Measurements from ENCODE around the gene ZFP42.
A peak's percentile ranks its signal among the peaks of the same experiment; 100 is the strongest.

Gene ZFP42

DNA sequence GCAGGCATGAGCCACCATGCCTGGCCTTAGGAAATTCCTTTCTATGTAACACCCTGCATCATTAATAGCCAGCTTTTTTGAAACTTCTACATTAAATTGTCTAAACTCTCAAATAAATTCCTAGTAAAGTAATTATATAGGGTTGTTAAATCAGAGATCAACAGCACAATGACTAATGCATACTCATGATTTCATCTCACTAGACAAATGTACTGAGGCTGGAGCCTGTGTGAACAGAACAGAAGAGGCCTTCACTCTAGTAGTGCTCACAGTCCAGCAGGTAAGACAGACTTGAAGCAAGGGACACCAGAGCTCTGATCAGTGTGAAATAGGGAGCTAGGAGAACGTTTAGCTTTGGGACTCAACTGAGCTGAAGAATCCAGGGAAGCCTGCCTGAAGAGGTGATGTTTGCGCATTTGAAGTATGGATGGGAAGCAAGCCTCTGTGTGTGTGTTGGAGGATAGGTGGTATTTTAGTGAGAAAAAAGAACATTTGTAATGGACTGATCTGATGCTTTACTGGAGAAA is 3.9 kb downstream of the ZFP42 start:
- H3K4me2 ChIP-seq (ENCODE audit: low read length), result no peak overlapping the region
- H2BK5ac ChIP-seq (ENCODE audit: low read length), result no peak overlapping the region
- H3K9ac ChIP-seq (ENCODE audit: low read length), result no peak overlapping the region
- no peak overlapping the region for H3K27ac ChIP-seq (ENCODE audit: low read depth, low read length)
- no peak overlapping the region for H3K4me3 ChIP-seq (ENCODE audit: low read length)
- no CpG with 5 or more reads among the region's 2 CpGs for WGBS (ENCODE audit: extremely low coverage, insufficient coverage, low lambda C conversion rate)
- H3K18ac ChIP-seq (ENCODE audit: low read length), result no peak overlapping the region
- H3K23ac ChIP-seq (ENCODE audit: low read length), result no peak overlapping the region
- H2BK15ac ChIP-seq (replicated peaks; ENCODE audit: low read depth), result no peak overlapping the region
- peaks cover 18% of the 10 kb centered on the region for H3K36me3 ChIP-seq (ENCODE audit: control insufficient read depth, insufficient read depth, low read length)
- no peak overlapping the region for H2BK120ac ChIP-seq (ENCODE audit: low read depth, low read length)
- no peak overlapping the region for H3K4ac ChIP-seq (ENCODE audit: low read depth, low read length)
- H4K8ac ChIP-seq (ENCODE audit: low read depth, low read length), result no peak overlapping the region
- no peaks in the 10 kb centered on the region for H3K27me3 ChIP-seq (ENCODE audit: insufficient read depth, low read length, poor library complexity)
- H2AK5ac ChIP-seq (ENCODE audit: low read length), result no peak overlapping the region
- peaks cover 4% of the 10 kb centered on the region for H3K4me1 ChIP-seq (ENCODE audit: control insufficient read depth, low read depth, low read length)
- H3K79me2 ChIP-seq (ENCODE audit: control insufficient read depth, insufficient read depth, low read length), result peaks cover 71% of the 10 kb centered on the region
- no peak for DNase-seq
- peak overlapping the region; percentile 1 for H3K56ac ChIP-seq (ENCODE audit: low read length)
- H4K5ac ChIP-seq (ENCODE audit: low read length), result no peak overlapping the region
- peaks cover 10% of the 10 kb centered on the region for H3K79me1 ChIP-seq (ENCODE audit: low read length)

GRCh38 chr4:188002323-188002722 is 6.8 kb downstream of the ZFP42 start:
- Histone ChIP-seq H3K27ac (ENCODE audit: low read depth, low read length) (no peak overlapping the region), H3K79me1 (ENCODE audit: low read length) (peaks cover 13% of the 10 kb centered on the region), H3K27me3 (ENCODE audit: insufficient read depth, low read length, poor library complexity) (no peaks in the 10 kb centered on the region), H3K23ac (ENCODE audit: low read length) (no peak overlapping the region), H3K4me1 (ENCODE audit: control insufficient read depth, low read depth, low read length) (peaks cover 4% of the 10 kb centered on the region), H3K4me3 (ENCODE audit: low read length) (no peak overlapping the region), H3K4ac (ENCODE audit: low read depth, low read length) (no peak overlapping the region), H3K9ac (ENCODE audit: low read length) (no peak overlapping the region), H2BK15ac (replicated peaks; ENCODE audit: low read depth) (no peak overlapping the region), H4K5ac (ENCODE audit: low read length) (no peak overlapping the region), H3K4me2 (ENCODE audit: low read length) (no peak overlapping the region), H3K56ac (ENCODE audit: low read length) (no peak overlapping the region), H3K36me3 (ENCODE audit: control insufficient read depth, insufficient read depth, low read length) (peaks cover 18% of the 10 kb centered on the region), H2BK120ac (ENCODE audit: low read depth, low read length) (no peak overlapping the region), H3K79me2 (ENCODE audit: control insufficient read depth, insufficient read depth, low read length) (peaks cover 64% of the 10 kb centered on the region), H2BK5ac (ENCODE audit: low read length) (no peak overlapping the region), H2AK5ac (ENCODE audit: low read length) (no peak overlapping the region), H4K8ac (ENCODE audit: low read depth, low read length) (no peak overlapping the region), H3K18ac (ENCODE audit: low read length) (no peak overlapping the region)
- no CpG with 5 or more reads among the region's 2 CpGs for WGBS (ENCODE audit: extremely low coverage, insufficient coverage, low lambda C conversion rate)
- DNase-seq, result no peak

- Histone ChIP-seq H2AK5ac (ENCODE audit: low read length) (no peak overlapping the region), H3K4me1 (ENCODE audit: control insufficient read depth, low read depth, low read length) (peaks cover 4% of the 10 kb centered on the region)
Observed at GRCh38 chr4:188002751-188003150, 7.2 kb downstream of the ZFP42 start.

GRCh38 chr4:188005561-188005960 is 10.0 kb downstream of the ZFP42 start:
- Histone ChIP-seq H2BK15ac (replicated peaks; ENCODE audit: low read depth) (no peak overlapping the region), H3K4ac (ENCODE audit: low read depth, low read length) (no peak overlapping the region), H3K4me3 (ENCODE audit: low read length) (no peak overlapping the region), H2BK5ac (ENCODE audit: low read length) (no peak overlapping the region), H3K27me3 (ENCODE audit: insufficient read depth, low read length, poor library complexity) (no peaks in the 10 kb centered on the region), H4K5ac (ENCODE audit: low read length) (no peak overlapping the region), H3K36me3 (ENCODE audit: control insufficient read depth, insufficient read depth, low read length) (peaks cover 14% of the 10 kb centered on the region), H3K18ac (ENCODE audit: low read length) (no peak overlapping the region), H2BK120ac (ENCODE audit: low read depth, low read length) (no peak overlapping the region), H3K79me1 (ENCODE audit: low read length) (peaks cover 15% of the 10 kb centered on the region), H4K8ac (ENCODE audit: low read depth, low read length) (no peak overlapping the region), H3K9ac (ENCODE audit: low read length) (no peak overlapping the region), H3K4me2 (ENCODE audit: low read length) (no peak overlapping the region), H3K27ac (ENCODE audit: low read depth, low read length) (no peak overlapping the region), H2AK5ac (ENCODE audit: low read length) (no peak overlapping the region), H3K4me1 (ENCODE audit: control insufficient read depth, low read depth, low read length) (no peaks in the 10 kb centered on the region), H3K56ac (ENCODE audit: low read length) (no peak overlapping the region), H3K79me2 (ENCODE audit: control insufficient read depth, insufficient read depth, low read length) (peaks cover 37% of the 10 kb centered on the region), H3K23ac (ENCODE audit: low read length) (no peak overlapping the region)
- DNase-seq, result no peak
- WGBS (ENCODE audit: extremely low coverage, insufficient coverage, low lambda C conversion rate), result no CpG with 5 or more reads among the region's 3 CpGs

More at GRCh38 chr4:188002751-188003150, 7.2 kb downstream of the ZFP42 start:
- Histone ChIP-seq H3K4ac (ENCODE audit: low read depth, low read length) (no peak overlapping the region), H2BK15ac (replicated peaks; ENCODE audit: low read depth) (no peak overlapping the region), H3K23ac (ENCODE audit: low read length) (no peak overlapping the region), H3K4me2 (ENCODE audit: low read length) (no peak overlapping the region), H3K27ac (ENCODE audit: low read depth, low read length) (no peak overlapping the region), H4K8ac (ENCODE audit: low read depth, low read length) (no peak overlapping the region), H3K36me3 (ENCODE audit: control insufficient read depth, insufficient read depth, low read length) (peaks cover 18% of the 10 kb centered on the region), H3K79me1 (ENCODE audit: low read length) (peaks cover 13% of the 10 kb centered on the region), H3K9ac (ENCODE audit: low read length) (no peak overlapping the region), H3K79me2 (ENCODE audit: control insufficient read depth, insufficient read depth, low read length) (peaks cover 59% of the 10 kb centered on the region), H4K5ac (ENCODE audit: low read length) (no peak overlapping the region), H3K18ac (ENCODE audit: low read length) (no peak overlapping the region), H3K56ac (ENCODE audit: low read length) (no peak overlapping the region), H3K27me3 (ENCODE audit: insufficient read depth, low read length, poor library complexity) (no peaks in the 10 kb centered on the region), H2BK120ac (ENCODE audit: low read depth, low read length) (no peak overlapping the region), H2BK5ac (ENCODE audit: low read length) (no peak overlapping the region), H3K4me3 (ENCODE audit: low read length) (no peak overlapping the region)
- WGBS (ENCODE audit: extremely low coverage, insufficient coverage, low lambda C conversion rate), result no CpG with 5 or more reads among the region's 7 CpGs
- no peak for DNase-seq

DNA sequence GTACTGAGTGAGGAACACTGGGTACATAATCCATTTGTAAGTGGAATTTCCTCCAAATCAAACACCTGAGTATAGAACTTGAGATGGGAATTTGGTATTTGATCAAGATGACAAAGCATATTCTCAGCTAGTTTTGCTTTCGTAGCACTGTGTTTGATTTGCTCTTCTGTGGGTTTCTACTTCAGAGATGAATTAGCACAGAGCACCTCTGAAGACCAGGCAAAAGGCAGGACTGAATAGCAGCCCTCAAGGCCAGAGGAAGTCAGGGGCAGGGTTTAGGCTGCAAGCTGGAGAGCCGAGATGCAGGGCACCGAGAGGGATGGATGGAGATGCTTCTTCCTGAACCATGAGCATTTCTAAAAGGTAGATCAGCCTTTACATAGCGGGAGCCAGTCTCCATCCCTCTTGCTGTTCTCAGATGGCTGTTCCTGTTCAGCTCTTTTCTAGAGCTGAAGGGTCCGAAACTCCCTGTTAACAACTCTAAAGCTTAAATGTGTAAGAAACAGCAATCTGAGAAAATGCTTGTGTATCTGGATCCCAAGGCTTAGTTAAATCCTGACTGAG is 10.8 kb downstream of the ZFP42 start:
- Histone ChIP-seq H3K36me3 (ENCODE audit: control insufficient read depth, insufficient read depth, low read length) (peaks cover 12% of the 10 kb centered on the region), H4K8ac (ENCODE audit: low read depth, low read length) (no peak overlapping the region), H3K27ac (ENCODE audit: low read depth, low read length) (no peak overlapping the region), H3K4ac (ENCODE audit: low read depth, low read length) (no peak overlapping the region), H3K4me1 (ENCODE audit: control insufficient read depth, low read depth, low read length) (no peaks in the 10 kb centered on the region), H2AK5ac (ENCODE audit: low read length) (no peak overlapping the region), H3K18ac (ENCODE audit: low read length) (no peak overlapping the region), H3K79me1 (ENCODE audit: low read length) (peaks cover 14% of the 10 kb centered on the region), H4K5ac (ENCODE audit: low read length) (no peak overlapping the region), H3K9ac (ENCODE audit: low read length) (no peak overlapping the region), H2BK120ac (ENCODE audit: low read depth, low read length) (no peak overlapping the region), H3K4me3 (ENCODE audit: low read length) (no peak overlapping the region), H3K23ac (ENCODE audit: low read length) (no peak overlapping the region), H2BK5ac (ENCODE audit: low read length) (no peak overlapping the region), H3K4me2 (ENCODE audit: low read length) (no peak overlapping the region), H3K27me3 (ENCODE audit: insufficient read depth, low read length, poor library complexity) (no peaks in the 10 kb centered on the region), H3K56ac (ENCODE audit: low read length) (no peak overlapping the region), H3K79me2 (ENCODE audit: control insufficient read depth, insufficient read depth, low read length) (peaks cover 34% of the 10 kb centered on the region), H2BK15ac (replicated peaks; ENCODE audit: low read depth) (no peak overlapping the region)
- whole genome bisulfite sequencing (ENCODE audit: extremely low coverage, insufficient coverage, low lambda C conversion rate), result no CpG with 5 or more reads among the region's 5 CpGs
- DNase-seq, result no peak

DNA sequence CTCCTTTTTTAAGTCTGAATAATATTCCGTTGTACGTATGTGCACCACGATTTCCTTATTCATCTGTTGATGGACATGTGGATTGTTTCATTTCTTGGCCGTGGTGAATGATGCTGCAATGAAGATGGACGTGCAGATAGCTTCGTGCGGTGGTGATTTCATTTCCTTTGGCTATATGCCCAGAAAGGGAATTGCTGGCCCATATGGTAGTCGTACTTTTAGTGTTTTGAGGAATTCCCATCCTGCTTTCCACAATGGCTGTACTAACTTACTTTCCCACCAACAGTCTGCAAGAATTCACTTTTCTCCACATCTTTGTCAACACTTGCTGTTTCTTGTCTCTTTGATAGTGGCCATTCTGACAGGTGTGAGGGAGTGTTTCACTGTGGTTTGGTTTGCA is 12.8 kb downstream of the ZFP42 start:
- Histone ChIP-seq H2BK120ac (ENCODE audit: low read depth, low read length) (no peak overlapping the region), H2BK5ac (ENCODE audit: low read length) (no peak overlapping the region), H3K9ac (ENCODE audit: low read length) (no peak overlapping the region), H3K36me3 (ENCODE audit: control insufficient read depth, insufficient read depth, low read length) (peaks cover 2% of the 10 kb centered on the region), H3K4me1 (ENCODE audit: control insufficient read depth, low read depth, low read length) (no peaks in the 10 kb centered on the region), H3K56ac (ENCODE audit: low read length) (no peak overlapping the region), H4K5ac (ENCODE audit: low read length) (no peak overlapping the region), H2AK5ac (ENCODE audit: low read length) (no peak overlapping the region), H3K4me2 (ENCODE audit: low read length) (no peak overlapping the region), H4K8ac (ENCODE audit: low read depth, low read length) (no peak overlapping the region), H3K23ac (ENCODE audit: low read length) (no peak overlapping the region), H3K79me2 (ENCODE audit: control insufficient read depth, insufficient read depth, low read length) (peaks cover 16% of the 10 kb centered on the region), H2BK15ac (replicated peaks; ENCODE audit: low read depth) (no peak overlapping the region), H3K18ac (ENCODE audit: low read length) (no peak overlapping the region), H3K79me1 (ENCODE audit: low read length) (peaks cover 7% of the 10 kb centered on the region), H3K27me3 (ENCODE audit: insufficient read depth, low read length, poor library complexity) (no peaks in the 10 kb centered on the region), H3K27ac (ENCODE audit: low read depth, low read length) (no peak overlapping the region), H3K4me3 (ENCODE audit: low read length) (no peak overlapping the region), H3K4ac (ENCODE audit: low read depth, low read length) (no peak overlapping the region)
- no peak for DNase-seq
- no CpG with 5 or more reads among the region's 8 CpGs for WGBS (ENCODE audit: extremely low coverage, insufficient coverage, low lambda C conversion rate)

Measured in mesendoderm (in vitro differentiated cells).